Measurements from ENCODE around the gene C12orf60. TPM values are rescaled to one million over a fixed set of nuclear protein-coding genes. Genes with fewer than 3 reads are reported as not detected.

The C12orf60 gene
- total RNA-seq, 1 experiment from 2014 or later, result 1.8 TPM

DNA sequence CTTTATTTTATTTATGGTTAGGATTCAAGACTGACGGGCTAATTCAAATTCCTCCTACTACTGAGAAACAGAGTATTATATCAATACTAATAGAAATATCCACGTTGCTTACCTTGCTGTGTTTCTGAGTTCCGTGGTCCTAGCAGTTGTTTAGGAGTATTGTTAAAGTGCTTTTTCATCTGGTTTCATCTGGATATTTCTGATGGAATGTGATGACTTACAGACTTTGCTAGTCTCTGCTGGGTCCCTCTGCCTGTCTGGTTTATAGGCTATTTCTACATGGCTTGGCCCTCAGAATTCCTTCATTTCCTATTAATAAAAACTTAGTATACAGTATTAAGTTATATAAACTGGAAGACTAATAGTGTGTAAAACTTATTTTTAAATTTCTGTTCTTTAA lies 10.5 kb downstream of the C12orf60 start, which contains the start of gene SMCO3:
Gene SMCO3, minus strand, starts transcription at position 169 of the 400 bp plus-strand sequence. CDS start 7,502 bp downstream, outside the sequence.
- ChIA-PET CTCF (no interaction called here), POLR2A (no interaction called here)
- DNase-seq (ENCODE audit: low spot score) (no peak), ATAC-seq (no peak)
- no peak within 1 kb of the TSS for H3K27ac Mint-ChIP-seq
- no peaks in the 10 kb centered on the region for H3K4me1 Mint-ChIP-seq
- H3K4me3 Mint-ChIP-seq, result no peak within 1 kb of the TSS
- no peaks in the 10 kb centered on the region for H3K36me3 Mint-ChIP-seq
- TF ChIP-seq, protein P1, sequence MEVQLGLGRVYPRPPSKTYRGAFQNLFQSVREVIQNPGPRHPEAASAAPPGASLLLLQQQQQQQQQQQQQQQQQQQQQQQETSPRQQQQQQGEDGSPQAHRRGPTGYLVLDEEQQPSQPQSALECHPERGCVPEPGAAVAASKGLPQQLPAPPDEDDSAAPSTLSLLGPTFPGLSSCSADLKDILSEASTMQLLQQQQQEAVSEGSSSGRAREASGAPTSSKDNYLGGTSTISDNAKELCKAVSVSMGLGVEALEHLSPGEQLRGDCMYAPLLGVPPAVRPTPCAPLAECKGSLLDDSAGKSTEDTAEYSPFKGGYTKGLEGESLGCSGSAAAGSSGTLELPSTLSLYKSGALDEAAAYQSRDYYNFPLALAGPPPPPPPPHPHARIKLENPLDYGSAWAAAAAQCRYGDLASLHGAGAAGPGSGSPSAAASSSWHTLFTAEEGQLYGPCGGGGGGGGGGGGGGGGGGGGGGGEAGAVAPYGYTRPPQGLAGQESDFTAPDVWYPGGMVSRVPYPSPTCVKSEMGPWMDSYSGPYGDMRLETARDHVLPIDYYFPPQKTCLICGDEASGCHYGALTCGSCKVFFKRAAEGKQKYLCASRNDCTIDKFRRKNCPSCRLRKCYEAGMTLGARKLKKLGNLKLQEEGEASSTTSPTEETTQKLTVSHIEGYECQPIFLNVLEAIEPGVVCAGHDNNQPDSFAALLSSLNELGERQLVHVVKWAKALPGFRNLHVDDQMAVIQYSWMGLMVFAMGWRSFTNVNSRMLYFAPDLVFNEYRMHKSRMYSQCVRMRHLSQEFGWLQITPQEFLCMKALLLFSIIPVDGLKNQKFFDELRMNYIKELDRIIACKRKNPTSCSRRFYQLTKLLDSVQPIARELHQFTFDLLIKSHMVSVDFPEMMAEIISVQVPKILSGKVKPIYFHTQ (CRISPR knock-in tag; IDR thresholded peaks at IDR 0.05), result no peak
- no peak for TF ChIP-seq RELA (CRISPR knock-in tag; IDR thresholded peaks at IDR 0.05; ENCODE audit: borderline replicate concordance)
- TF ChIP-seq SOX15 (CRISPR knock-in tag; IDR thresholded peaks at IDR 0.05), result no peak
- TF ChIP-seq, protein P2, sequence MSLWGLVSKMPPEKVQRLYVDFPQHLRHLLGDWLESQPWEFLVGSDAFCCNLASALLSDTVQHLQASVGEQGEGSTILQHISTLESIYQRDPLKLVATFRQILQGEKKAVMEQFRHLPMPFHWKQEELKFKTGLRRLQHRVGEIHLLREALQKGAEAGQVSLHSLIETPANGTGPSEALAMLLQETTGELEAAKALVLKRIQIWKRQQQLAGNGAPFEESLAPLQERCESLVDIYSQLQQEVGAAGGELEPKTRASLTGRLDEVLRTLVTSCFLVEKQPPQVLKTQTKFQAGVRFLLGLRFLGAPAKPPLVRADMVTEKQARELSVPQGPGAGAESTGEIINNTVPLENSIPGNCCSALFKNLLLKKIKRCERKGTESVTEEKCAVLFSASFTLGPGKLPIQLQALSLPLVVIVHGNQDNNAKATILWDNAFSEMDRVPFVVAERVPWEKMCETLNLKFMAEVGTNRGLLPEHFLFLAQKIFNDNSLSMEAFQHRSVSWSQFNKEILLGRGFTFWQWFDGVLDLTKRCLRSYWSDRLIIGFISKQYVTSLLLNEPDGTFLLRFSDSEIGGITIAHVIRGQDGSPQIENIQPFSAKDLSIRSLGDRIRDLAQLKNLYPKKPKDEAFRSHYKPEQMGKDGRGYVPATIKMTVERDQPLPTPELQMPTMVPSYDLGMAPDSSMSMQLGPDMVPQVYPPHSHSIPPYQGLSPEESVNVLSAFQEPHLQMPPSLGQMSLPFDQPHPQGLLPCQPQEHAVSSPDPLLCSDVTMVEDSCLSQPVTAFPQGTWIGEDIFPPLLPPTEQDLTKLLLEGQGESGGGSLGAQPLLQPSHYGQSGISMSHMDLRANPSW (CRISPR knock-in tag; conservative IDR thresholded peaks at IDR 0.05; ENCODE audit: low read depth), result no peak
- TF ChIP-seq, protein P3, sequence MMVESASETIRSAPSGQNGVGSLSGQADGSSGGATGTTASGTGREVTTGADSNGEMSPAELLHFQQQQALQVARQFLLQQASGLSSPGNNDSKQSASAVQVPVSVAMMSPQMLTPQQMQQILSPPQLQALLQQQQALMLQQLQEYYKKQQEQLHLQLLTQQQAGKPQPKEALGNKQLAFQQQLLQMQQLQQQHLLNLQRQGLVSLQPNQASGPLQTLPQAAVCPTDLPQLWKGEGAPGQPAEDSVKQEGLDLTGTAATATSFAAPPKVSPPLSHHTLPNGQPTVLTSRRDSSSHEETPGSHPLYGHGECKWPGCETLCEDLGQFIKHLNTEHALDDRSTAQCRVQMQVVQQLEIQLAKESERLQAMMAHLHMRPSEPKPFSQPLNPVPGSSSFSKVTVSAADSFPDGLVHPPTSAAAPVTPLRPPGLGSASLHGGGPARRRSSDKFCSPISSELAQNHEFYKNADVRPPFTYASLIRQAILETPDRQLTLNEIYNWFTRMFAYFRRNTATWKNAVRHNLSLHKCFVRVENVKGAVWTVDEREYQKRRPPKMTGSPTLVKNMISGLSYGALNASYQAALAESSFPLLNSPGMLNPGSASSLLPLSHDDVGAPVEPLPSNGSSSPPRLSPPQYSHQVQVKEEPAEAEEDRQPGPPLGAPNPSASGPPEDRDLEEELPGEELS (CRISPR knock-in tag; IDR thresholded peaks at IDR 0.05), result no peak
- TF ChIP-seq, protein P4, sequence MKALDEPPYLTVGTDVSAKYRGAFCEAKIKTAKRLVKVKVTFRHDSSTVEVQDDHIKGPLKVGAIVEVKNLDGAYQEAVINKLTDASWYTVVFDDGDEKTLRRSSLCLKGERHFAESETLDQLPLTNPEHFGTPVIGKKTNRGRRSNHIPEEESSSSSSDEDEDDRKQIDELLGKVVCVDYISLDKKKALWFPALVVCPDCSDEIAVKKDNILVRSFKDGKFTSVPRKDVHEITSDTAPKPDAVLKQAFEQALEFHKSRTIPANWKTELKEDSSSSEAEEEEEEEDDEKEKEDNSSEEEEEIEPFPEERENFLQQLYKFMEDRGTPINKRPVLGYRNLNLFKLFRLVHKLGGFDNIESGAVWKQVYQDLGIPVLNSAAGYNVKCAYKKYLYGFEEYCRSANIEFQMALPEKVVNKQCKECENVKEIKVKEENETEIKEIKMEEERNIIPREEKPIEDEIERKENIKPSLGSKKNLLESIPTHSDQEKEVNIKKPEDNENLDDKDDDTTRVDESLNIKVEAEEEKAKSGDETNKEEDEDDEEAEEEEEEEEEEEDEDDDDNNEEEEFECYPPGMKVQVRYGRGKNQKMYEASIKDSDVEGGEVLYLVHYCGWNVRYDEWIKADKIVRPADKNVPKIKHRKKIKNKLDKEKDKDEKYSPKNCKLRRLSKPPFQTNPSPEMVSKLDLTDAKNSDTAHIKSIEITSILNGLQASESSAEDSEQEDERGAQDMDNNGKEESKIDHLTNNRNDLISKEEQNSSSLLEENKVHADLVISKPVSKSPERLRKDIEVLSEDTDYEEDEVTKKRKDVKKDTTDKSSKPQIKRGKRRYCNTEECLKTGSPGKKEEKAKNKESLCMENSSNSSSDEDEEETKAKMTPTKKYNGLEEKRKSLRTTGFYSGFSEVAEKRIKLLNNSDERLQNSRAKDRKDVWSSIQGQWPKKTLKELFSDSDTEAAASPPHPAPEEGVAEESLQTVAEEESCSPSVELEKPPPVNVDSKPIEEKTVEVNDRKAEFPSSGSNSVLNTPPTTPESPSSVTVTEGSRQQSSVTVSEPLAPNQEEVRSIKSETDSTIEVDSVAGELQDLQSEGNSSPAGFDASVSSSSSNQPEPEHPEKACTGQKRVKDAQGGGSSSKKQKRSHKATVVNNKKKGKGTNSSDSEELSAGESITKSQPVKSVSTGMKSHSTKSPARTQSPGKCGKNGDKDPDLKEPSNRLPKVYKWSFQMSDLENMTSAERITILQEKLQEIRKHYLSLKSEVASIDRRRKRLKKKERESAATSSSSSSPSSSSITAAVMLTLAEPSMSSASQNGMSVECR (CRISPR knock-in tag; IDR thresholded peaks at IDR 0.05; ENCODE audit: borderline replicate concordance), result no peak
- no peak for TF ChIP-seq ZNF263 (CRISPR knock-in tag; IDR thresholded peaks at IDR 0.05; ENCODE audit: low read depth)
- TF ChIP-seq, protein P5, sequence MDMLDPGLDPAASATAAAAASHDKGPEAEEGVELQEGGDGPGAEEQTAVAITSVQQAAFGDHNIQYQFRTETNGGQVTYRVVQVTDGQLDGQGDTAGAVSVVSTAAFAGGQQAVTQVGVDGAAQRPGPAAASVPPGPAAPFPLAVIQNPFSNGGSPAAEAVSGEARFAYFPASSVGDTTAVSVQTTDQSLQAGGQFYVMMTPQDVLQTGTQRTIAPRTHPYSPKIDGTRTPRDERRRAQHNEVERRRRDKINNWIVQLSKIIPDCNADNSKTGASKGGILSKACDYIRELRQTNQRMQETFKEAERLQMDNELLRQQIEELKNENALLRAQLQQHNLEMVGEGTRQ (CRISPR knock-in tag; IDR thresholded peaks at IDR 0.05), result no peak
- no peak for TF ChIP-seq ESRRA (CRISPR knock-in tag; IDR thresholded peaks at IDR 0.05; ENCODE audit: borderline replicate concordance)
- TF ChIP-seq NFE2L1 (CRISPR knock-in tag; IDR thresholded peaks at IDR 0.05), result no peak
- no peak for TF ChIP-seq NFYB (CRISPR knock-in tag; conservative IDR thresholded peaks at IDR 0.05; ENCODE audit: low read depth)
- TF ChIP-seq, protein P6, sequence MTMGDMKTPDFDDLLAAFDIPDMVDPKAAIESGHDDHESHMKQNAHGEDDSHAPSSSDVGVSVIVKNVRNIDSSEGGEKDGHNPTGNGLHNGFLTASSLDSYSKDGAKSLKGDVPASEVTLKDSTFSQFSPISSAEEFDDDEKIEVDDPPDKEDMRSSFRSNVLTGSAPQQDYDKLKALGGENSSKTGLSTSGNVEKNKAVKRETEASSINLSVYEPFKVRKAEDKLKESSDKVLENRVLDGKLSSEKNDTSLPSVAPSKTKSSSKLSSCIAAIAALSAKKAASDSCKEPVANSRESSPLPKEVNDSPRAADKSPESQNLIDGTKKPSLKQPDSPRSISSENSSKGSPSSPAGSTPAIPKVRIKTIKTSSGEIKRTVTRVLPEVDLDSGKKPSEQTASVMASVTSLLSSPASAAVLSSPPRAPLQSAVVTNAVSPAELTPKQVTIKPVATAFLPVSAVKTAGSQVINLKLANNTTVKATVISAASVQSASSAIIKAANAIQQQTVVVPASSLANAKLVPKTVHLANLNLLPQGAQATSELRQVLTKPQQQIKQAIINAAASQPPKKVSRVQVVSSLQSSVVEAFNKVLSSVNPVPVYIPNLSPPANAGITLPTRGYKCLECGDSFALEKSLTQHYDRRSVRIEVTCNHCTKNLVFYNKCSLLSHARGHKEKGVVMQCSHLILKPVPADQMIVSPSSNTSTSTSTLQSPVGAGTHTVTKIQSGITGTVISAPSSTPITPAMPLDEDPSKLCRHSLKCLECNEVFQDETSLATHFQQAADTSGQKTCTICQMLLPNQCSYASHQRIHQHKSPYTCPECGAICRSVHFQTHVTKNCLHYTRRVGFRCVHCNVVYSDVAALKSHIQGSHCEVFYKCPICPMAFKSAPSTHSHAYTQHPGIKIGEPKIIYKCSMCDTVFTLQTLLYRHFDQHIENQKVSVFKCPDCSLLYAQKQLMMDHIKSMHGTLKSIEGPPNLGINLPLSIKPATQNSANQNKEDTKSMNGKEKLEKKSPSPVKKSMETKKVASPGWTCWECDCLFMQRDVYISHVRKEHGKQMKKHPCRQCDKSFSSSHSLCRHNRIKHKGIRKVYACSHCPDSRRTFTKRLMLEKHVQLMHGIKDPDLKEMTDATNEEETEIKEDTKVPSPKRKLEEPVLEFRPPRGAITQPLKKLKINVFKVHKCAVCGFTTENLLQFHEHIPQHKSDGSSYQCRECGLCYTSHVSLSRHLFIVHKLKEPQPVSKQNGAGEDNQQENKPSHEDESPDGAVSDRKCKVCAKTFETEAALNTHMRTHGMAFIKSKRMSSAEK (CRISPR knock-in tag; IDR thresholded peaks at IDR 0.05; ENCODE audit: borderline replicate concordance), result no peak
- no peak for TF ChIP-seq NFATC4 (CRISPR knock-in tag; IDR thresholded peaks at IDR 0.05)
- H3K27me3 Mint-ChIP-seq (ENCODE audit: low read depth), result no peaks in the 10 kb centered on the region; the same call in 1 of the 2 replicates
- H3K9me3 Mint-ChIP-seq, result no peaks in the 10 kb centered on the region
